ENCODE results near the gene NRXN3. TPM values are rescaled to one million over a fixed set of nuclear protein-coding genes. Genes with fewer than 3 reads are reported as not detected.

Gene NRXN3
- total RNA-seq, 1 donor from 2014 or later = 38.1 TPM

GRCh38 chr14:78653173-78653572 lies 483.0 kb downstream of the NRXN3 start:
- intact Hi-C loops (cut with DNase I) = no loop called here
- DNase-seq (ENCODE audit: low spot score) (no peak), ATAC-seq (no peak)

- ATAC-seq = no peak
- intact Hi-C loops (cut with DNase I) = no loop called here
- no peak for DNase-seq (ENCODE audit: low spot score)
These were observed 487.3 kb downstream of the NRXN3 start for GRCh38 chr14:78657451-78657850.

GRCh38 chr14:78664841-78665240 lies 494.7 kb downstream of the NRXN3 start:
- ATAC-seq = no peak
- intact Hi-C loops (cut with DNase I) = no loop called here

GRCh38 chr14:78666336-78667056 lies 496.3 kb downstream of the NRXN3 start:
- ATAC-seq (no peak), DNase-seq (ENCODE audit: low spot score) (no peak)
- intact Hi-C loops (cut with DNase I) = no loop called here

More at GRCh38 chr14:78664841-78665240, 494.7 kb downstream of the NRXN3 start:
- DNase-seq (ENCODE audit: low spot score) = no peak

- intact Hi-C loops (cut with DNase I) = no loop called here
- DNase-seq (ENCODE audit: low spot score) = no peak
- ATAC-seq = no peak
These were observed 497.0 kb downstream of the NRXN3 start for GRCh38 chr14:78667141-78667540.

GRCh38 chr14:78673845-78674244 lies 503.7 kb downstream of the NRXN3 start:
- DNase-seq (ENCODE audit: low spot score) (no peak), ATAC-seq (no peak)
- intact Hi-C loops (cut with DNase I) = no loop called here

- DNase-seq (ENCODE audit: low spot score) (no peak), ATAC-seq (no peak)
- intact Hi-C loops (cut with DNase I) = no loop called here
These were observed 504.6 kb downstream of the NRXN3 start for GRCh38 chr14:78674820-78675219.

- DNase-seq (ENCODE audit: low spot score) (no peak), ATAC-seq (no peak)
- intact Hi-C loops (cut with DNase I) = no loop called here
These were observed 513.0 kb downstream of the NRXN3 start for GRCh38 chr14:78683206-78683605.

GRCh38 chr14:78683981-78684380 lies 513.8 kb downstream of the NRXN3 start:
- no peak for DNase-seq (ENCODE audit: low spot score)
- intact Hi-C loops (cut with DNase I) = no loop called here
- no peak for ATAC-seq

GRCh38 chr14:78688503-78688902 lies 518.3 kb downstream of the NRXN3 start:
- no peak for DNase-seq (ENCODE audit: low spot score)
- ATAC-seq = no peak
- intact Hi-C loops (cut with DNase I) = no loop called here

- intact Hi-C loops (cut with DNase I) = no loop called here
- DNase-seq (ENCODE audit: low spot score) (no peak), ATAC-seq (no peak)
These were observed 520.7 kb downstream of the NRXN3 start for GRCh38 chr14:78690836-78691235.

GRCh38 chr14:78697341-78697740 lies 527.2 kb downstream of the NRXN3 start:
- ATAC-seq = no peak
- no peak for DNase-seq (ENCODE audit: low spot score)
- intact Hi-C loops (cut with DNase I) = no loop called here

GRCh38 chr14:78698991-78699390 lies 528.8 kb downstream of the NRXN3 start:
- DNase-seq (ENCODE audit: low spot score) = no peak
- no peak for ATAC-seq
- intact Hi-C loops (cut with DNase I) = no loop called here

- intact Hi-C loops (cut with DNase I) = no loop called here
- DNase-seq (ENCODE audit: low spot score) (no peak), ATAC-seq (no peak)
These were observed 530.1 kb downstream of the NRXN3 start for GRCh38 chr14:78700236-78700635.

GRCh38 chr14:78701246-78701645 lies 531.1 kb downstream of the NRXN3 start:
- intact Hi-C loops (cut with DNase I) = no loop called here

GRCh38 chr14:78704965-78705364 lies 534.8 kb downstream of the NRXN3 start:
- DNase-seq (ENCODE audit: low spot score) (no peak), ATAC-seq (no peak)
- intact Hi-C loops (cut with DNase I) = no loop called here

More at GRCh38 chr14:78701246-78701645, 531.1 kb downstream of the NRXN3 start:
- ATAC-seq (no peak), DNase-seq (ENCODE audit: low spot score) (no peak)

- no peak for DNase-seq (ENCODE audit: low spot score)
- ATAC-seq = no peak
- intact Hi-C loops (cut with DNase I) = no loop called here
These were observed 535.8 kb downstream of the NRXN3 start for GRCh38 chr14:78705989-78706388.

GRCh38 chr14:78709795-78710557 lies 539.8 kb downstream of the NRXN3 start:
- DNase-seq (ENCODE audit: low spot score) (no peak), ATAC-seq (no peak)
- intact Hi-C loops (cut with DNase I) = no loop called here

GRCh38 chr14:78710963-78711362 lies 540.8 kb downstream of the NRXN3 start:
- no peak for ATAC-seq
- intact Hi-C loops (cut with DNase I) = no loop called here
- DNase-seq (ENCODE audit: low spot score) = no peak

- ATAC-seq (no peak), DNase-seq (ENCODE audit: low spot score) (no peak)
- intact Hi-C loops (cut with DNase I) = no loop called here
These were observed 543.5 kb downstream of the NRXN3 start for GRCh38 chr14:78713716-78714115.

- DNase-seq (ENCODE audit: low spot score) (no peak), ATAC-seq (no peak)
- intact Hi-C loops (cut with DNase I) = no loop called here
These were observed 544.5 kb downstream of the NRXN3 start for GRCh38 chr14:78714711-78715110.

All from sciatic nerve (tissue), 2 donors.